Stimulated activated CD4-positive, alpha-beta T cell treated with anti-CD3 and anti-CD28 coated beads, Interleukin-15, amount 100 ng/mL, for 24 hours (primary cell): ENCODE measurements around the gene BRD4.

Experiments
- DNase-seq: peaks from one replicate; pipeline ENCODE4 v3.0.0-alpha.2; 2020

Gene BRD4

GRCh38 chr19:15247107-15248014 lies 85.0 kb downstream of the BRD4 start:
- no peak for DNase-seq

- no peak for DNase-seq
These were observed 86.2 kb downstream of the BRD4 start for GRCh38 chr19:15246198-15246481.

- DNase-seq, result no peak
These were observed 86.8 kb downstream of the BRD4 start for GRCh38 chr19:15245370-15246197.

GRCh38 chr19:15244808-15245207 lies 87.5 kb downstream of the BRD4 start:
- no peak for DNase-seq

GRCh38 chr19:15244106-15244803 lies 88.1 kb downstream of the BRD4 start:
- DNase-seq, result no peak

GRCh38 chr19:15243236-15243957 lies 88.9 kb downstream of the BRD4 start:
- no peak for DNase-seq

- DNase-seq, result no peak
These were observed 91.0 kb downstream of the BRD4 start for GRCh38 chr19:15241259-15241910.

- DNase-seq, result no peak
These were observed 91.8 kb downstream of the BRD4 start for GRCh38 chr19:15240515-15240914.

GRCh38 chr19:15239337-15239949 lies 92.9 kb downstream of the BRD4 start:
- DNase-seq, result no peak

- no peak for DNase-seq
These were observed 93.6 kb downstream of the BRD4 start for GRCh38 chr19:15238639-15239155.

- no peak for DNase-seq
These were observed 94.3 kb downstream of the BRD4 start for GRCh38 chr19:15237759-15238638.

GRCh38 chr19:15236886-15237285 lies 95.5 kb downstream of the BRD4 start:
- DNase-seq, result no peak

- no peak for DNase-seq
These were observed 96.6 kb downstream of the BRD4 start for GRCh38 chr19:15235781-15236180.

- no peak for DNase-seq
These were observed 97.8 kb downstream of the BRD4 start for GRCh38 chr19:15234431-15235130.

- no peak for DNase-seq
These were observed 101.1 kb downstream of the BRD4 start for GRCh38 chr19:15231271-15231670.

- no peak for DNase-seq
These were observed 105.1 kb downstream of the BRD4 start for GRCh38 chr19:15227261-15227660.

GRCh38 chr19:15225760-15226159 lies 106.6 kb downstream of the BRD4 start:
- no peak for DNase-seq

- DNase-seq, result no peak
These were observed 108.5 kb downstream of the BRD4 start for GRCh38 chr19:15223649-15224361.
